Lower leg skin (tissue), 4 donors: ENCODE measurements around the gene SELENOI. TPM values are rescaled to one million over a fixed set of nuclear protein-coding genes. Genes with fewer than 3 reads are reported as not detected.

Source experiments
- DNase-seq, 2 donors: peaks; one replicate each; pipeline ENCODE4 v3.0.0-alpha.2; 2019; ENCODE audit warnings: low spot score in 2 of 2
- H3K4me3 ChIP-seq: fragments of 200-600 bp; sonication (generic); 2 replicates; pipeline ENCODE4 v1.5.1; 2017; ENCODE audit warnings: mild to moderate bottlenecking, low read depth; ENCODE audit not compliant: poor library complexity, severe bottlenecking
- POLR2A ChIP-seq, 2 donors: fragments of 450-650 bp; IDR thresholded peaks; one replicate each; pipeline ENCODE4 v1.6.1; 2016 to 2017; ENCODE audit warnings: antibody characterized with exemption in 2 of 2, mild to moderate bottlenecking in 1 of 2, moderate library complexity in 1 of 2
- WGBS, 2 donors: methylation state at CpG; one replicate each; pipeline ENCODE4 v1.1.5; 2018; 5-methylcytosine and 5-hydroxymethylcytosine counted together
- intact Hi-C: fragments of 100-400 bp; cut with DNase I; formaldehyde crosslinking; loops from one replicate; pipeline ENCODE4 v1.15.0; 2023; ENCODE audit warnings: low total_unique reads
- total RNA-seq, 4 donors: library from RNA; depleted of rRNA; stranded (reverse); fragments of >200 nt; gene quantifications; one replicate each; pipeline ENCODE4 v1.1.0, GENCODE V29; 2016
- TF ChIP-seq, protein P1 (sequence below), 3 donors: fragments of 450-650 bp; IDR thresholded peaks; one replicate each; pipeline ENCODE4 v1.5.1; 2016; ENCODE audit warnings: antibody characterized with exemption in 3 of 3, mild to moderate bottlenecking in 3 of 3, moderate library complexity in 2 of 3

Gene SELENOI
- total RNA-seq, 4 donors from 2014 or later, result 24.7 to 34.3 (median 29.2) TPM

DNA sequence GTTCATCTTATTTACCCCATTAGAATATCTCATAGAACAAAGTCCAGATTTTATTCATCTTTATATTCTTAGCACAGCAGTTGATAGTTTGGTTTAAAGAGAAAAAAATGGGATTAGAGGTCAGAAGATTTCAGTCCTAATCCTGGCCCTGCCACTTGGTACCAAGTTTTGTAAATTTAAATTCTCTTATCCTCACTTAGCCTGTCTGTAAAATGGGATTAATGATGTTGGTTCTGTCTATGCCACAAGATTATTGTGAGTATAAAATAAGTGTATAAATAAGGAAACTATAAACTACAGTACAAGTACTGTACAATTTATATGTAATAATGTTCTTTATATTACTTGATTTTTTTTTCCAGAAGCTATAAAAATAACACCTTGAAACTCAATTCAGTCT lies 38.7 kb downstream of the SELENOI start:
- TF ChIP-seq, protein P1, sequence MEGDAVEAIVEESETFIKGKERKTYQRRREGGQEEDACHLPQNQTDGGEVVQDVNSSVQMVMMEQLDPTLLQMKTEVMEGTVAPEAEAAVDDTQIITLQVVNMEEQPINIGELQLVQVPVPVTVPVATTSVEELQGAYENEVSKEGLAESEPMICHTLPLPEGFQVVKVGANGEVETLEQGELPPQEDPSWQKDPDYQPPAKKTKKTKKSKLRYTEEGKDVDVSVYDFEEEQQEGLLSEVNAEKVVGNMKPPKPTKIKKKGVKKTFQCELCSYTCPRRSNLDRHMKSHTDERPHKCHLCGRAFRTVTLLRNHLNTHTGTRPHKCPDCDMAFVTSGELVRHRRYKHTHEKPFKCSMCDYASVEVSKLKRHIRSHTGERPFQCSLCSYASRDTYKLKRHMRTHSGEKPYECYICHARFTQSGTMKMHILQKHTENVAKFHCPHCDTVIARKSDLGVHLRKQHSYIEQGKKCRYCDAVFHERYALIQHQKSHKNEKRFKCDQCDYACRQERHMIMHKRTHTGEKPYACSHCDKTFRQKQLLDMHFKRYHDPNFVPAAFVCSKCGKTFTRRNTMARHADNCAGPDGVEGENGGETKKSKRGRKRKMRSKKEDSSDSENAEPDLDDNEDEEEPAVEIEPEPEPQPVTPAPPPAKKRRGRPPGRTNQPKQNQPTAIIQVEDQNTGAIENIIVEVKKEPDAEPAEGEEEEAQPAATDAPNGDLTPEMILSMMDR (IDR thresholded peaks at IDR 0.05), result no peak
- no peak for TF ChIP-seq POLR2A (IDR thresholded peaks at IDR 0.05)
- no peak for DNase-seq
- H3K4me3 ChIP-seq, result no peak overlapping the region
- intact Hi-C loops, result no loop called here

- 93 to 95% methylated on average over 4 of the region's 4 CpGs for WGBS, 2 donors
- no peak overlapping the region for H3K4me3 ChIP-seq
- no peak for DNase-seq
- no peak for TF ChIP-seq POLR2A (IDR thresholded peaks at IDR 0.05)
- TF ChIP-seq, protein P1 (IDR thresholded peaks at IDR 0.05), result no peak
- intact Hi-C loops, result no loop called here
These were observed 41.2 kb downstream of the SELENOI start for GRCh38 chr2:26387189-26387588.

DNA sequence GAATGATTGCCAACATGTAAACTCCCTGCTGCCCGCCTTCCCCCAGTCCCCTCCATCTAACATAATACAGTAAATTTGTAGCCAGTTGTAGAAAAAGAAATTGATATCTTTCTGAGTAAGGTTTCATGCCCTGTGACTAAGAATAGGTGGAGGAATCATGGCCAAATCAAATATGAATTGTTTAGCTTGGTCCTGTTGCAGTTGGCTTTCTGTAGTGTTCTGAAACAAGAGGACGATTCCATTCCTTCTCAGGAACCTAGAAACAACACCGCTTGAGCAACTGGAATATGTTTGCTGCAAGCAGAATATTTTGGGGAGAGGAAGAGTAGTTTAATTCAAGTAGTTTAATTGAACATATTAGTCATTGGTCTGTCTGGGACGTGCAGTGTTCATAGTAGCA lies 48.8 kb downstream of the SELENOI start:
- H3K4me3 ChIP-seq, result no peak overlapping the region
- DNase-seq, result no peak
- intact Hi-C loops, result no loop called here
- WGBS, 2 donors, result 78 to 86% methylated on average over 4 of the region's 4 CpGs
- TF ChIP-seq, protein P1 (IDR thresholded peaks at IDR 0.05), result no peak
- TF ChIP-seq POLR2A (IDR thresholded peaks at IDR 0.05), result no peak

DNA sequence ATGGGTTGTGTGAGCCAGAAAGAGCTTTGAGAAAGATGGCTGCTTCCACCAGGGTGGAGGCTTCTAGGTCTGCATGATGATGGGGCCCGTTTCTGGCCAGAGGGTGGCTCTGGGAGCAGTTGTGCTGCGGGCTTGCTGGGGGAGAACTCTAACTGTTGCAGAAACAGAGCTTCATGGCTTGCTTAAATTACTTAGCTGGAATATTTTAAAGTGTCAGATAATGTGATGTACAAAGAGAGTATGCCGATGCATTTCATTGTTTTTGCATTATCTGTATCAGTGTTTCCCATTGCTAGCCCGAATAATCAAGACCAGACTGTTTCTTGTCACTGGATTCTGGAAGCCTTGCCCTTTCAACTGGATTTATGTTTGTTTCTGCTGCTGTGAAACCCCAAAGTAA lies 49.5 kb downstream of the SELENOI start:
- DNase-seq, result no peak
- intact Hi-C loops, result no loop called here
- no peak for TF ChIP-seq POLR2A (IDR thresholded peaks at IDR 0.05)
- TF ChIP-seq, protein P1 (IDR thresholded peaks at IDR 0.05), result no peak
- no peak overlapping the region for H3K4me3 ChIP-seq
- WGBS, 2 donors, result 61 to 65% methylated on average over 4 of the region's 4 CpGs

- no peak overlapping the region for H3K4me3 ChIP-seq
- DNase-seq, result no peak
- no peak for TF ChIP-seq POLR2A (IDR thresholded peaks at IDR 0.05)
- TF ChIP-seq, protein P1 (IDR thresholded peaks at IDR 0.05), result no peak
- intact Hi-C loops, result no loop called here
- 84 to 95% methylated on average over 5 of the region's 5 CpGs for WGBS, 2 donors
These were observed 50.9 kb downstream of the SELENOI start for GRCh38 chr2:26396734-26397298.

- DNase-seq, result no peak
- 34 to 42% methylated on average over 4 of the region's 4 CpGs for WGBS, 2 donors
- H3K4me3 ChIP-seq, result no peak overlapping the region
- TF ChIP-seq, protein P1 (IDR thresholded peaks at IDR 0.05), result no peak
- TF ChIP-seq POLR2A (IDR thresholded peaks at IDR 0.05), result no peak
- intact Hi-C loops, result no loop called here
These were observed 53.9 kb downstream of the SELENOI start for GRCh38 chr2:26399771-26400376.
